ENCODE measurements around the gene PRODH2.

DNA sequence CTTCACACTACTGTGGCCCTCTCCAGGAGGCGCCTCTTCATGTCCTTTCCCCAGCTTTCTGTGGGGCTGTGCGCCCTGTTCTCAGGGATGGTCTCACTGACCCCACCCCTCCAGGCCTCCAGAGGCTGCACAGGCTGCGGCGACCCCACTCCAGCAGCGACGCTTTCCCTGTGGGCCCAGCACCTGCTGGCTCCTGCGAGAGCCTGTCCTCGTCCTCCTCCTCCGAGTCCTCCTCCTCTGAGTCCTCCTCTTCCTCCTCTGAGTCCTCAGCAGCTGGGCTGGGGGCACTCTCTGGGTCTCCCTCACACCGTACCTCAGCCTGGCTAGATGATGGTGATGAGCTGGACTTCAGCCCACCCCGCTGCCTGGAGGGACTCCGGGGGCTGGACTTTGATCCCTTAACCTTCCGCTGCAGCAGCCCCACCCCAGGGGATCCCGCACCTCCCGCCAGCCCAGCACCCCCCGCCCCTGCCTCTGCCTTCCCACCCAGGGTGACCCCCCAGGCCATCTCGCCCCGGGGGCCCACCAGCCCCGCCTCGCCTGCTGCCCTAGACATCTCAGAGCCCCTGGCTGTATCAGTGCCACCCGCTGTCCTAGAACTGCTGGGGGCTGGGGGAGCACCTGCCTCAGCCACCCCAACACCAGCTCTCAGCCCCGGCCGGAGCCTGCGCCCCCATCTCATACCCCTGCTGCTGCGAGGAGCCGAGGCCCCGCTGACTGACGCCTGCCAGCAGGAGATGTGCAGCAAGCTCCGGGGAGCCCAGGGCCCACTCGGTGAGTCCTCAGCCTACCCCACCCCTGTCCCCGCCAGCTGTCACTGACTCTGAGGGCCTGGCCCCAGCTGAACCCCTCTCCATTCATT is 26.1 kb downstream of the PRODH2 start:
- no peak for TF ChIP-seq EZH2 (IDR thresholded peaks at IDR 0.05)
- TF ChIP-seq POLR2AphosphoS5 (IDR thresholded peaks at IDR 0.05; ENCODE audit: borderline replicate concordance, low read depth, low read length), result no peak
- no peak for TF ChIP-seq FOXP2 (optimal IDR thresholded peaks at IDR 0.05; ENCODE audit: control extremely low read depth, extremely low read length, insufficient read depth)
